ENCODE data around the gene CPXM2. TPM values are rescaled to one million over a fixed set of nuclear protein-coding genes. Genes with fewer than 3 reads are reported as not detected.

Gene CPXM2
- polyA plus RNA-seq, 1 of the 3 experiments (the other 2 are of a cell fraction), result not detected

GRCh38 chr10:123720536-123720935 is 171.1 kb downstream of the CPXM2 start:
- Histone ChIP-seq H3K9ac (no peak overlapping the region), H4K20me1 (ENCODE audit: insufficient read depth) (no peaks in the 10 kb centered on the region), H3K27me3 (ENCODE audit: insufficient read depth) (no peaks in the 10 kb centered on the region), H3K4me1 (ENCODE audit: control insufficient read depth in 1 of 2, insufficient read depth in 2 of 2, low read depth in 1 of 2, low read length in 1 of 2) (no peaks in the 10 kb centered on the region), H3K4me3 (ENCODE audit: low read depth in 2 of 2, low read length in 1 of 2) (no peak overlapping the region), H3K4me2 (no peak overlapping the region), H3K27ac (ENCODE audit: low read depth in 2 of 2, low read length in 1 of 2) (no peak overlapping the region), H3K79me2 (ENCODE audit: insufficient read depth) (no peaks in the 10 kb centered on the region), H2AFZ (ENCODE audit: low read depth) (no peak overlapping the region), H3F3A (replicated peaks; ENCODE audit: insufficient read depth) (no peaks in the 10 kb centered on the region), H3K36me3 (replicated peaks in 1 of 2; ENCODE audit: control insufficient read depth in 1 of 2, insufficient read depth in 2 of 2, low read length in 1 of 2) (no peaks in the 10 kb centered on the region), H3K9me2 (no peaks in the 10 kb centered on the region), H3K9me3 (no peaks in the 10 kb centered on the region)
- WGBS (ENCODE audit: low lambda C conversion rate), result 21% methylated on average over 3 of the region's 3 CpGs
- TF ChIP-seq, protein P1, sequence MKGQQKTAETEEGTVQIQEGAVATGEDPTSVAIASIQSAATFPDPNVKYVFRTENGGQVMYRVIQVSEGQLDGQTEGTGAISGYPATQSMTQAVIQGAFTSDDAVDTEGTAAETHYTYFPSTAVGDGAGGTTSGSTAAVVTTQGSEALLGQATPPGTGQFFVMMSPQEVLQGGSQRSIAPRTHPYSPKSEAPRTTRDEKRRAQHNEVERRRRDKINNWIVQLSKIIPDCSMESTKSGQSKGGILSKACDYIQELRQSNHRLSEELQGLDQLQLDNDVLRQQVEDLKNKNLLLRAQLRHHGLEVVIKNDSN (IDR thresholded peaks at IDR 0.05; ENCODE audit: borderline replicate concordance, low read depth), result no peak
- TF ChIP-seq RXRA (IDR thresholded peaks at IDR 0.05; ENCODE audit: borderline replicate concordance, low read depth) (no peak), RFX5 (IDR thresholded peaks at IDR 0.05; ENCODE audit: low read length) (no peak), GATA2 (CRISPR knock-in tag; IDR thresholded peaks at IDR 0.05) (no peak), IRF3 (IDR thresholded peaks at IDR 0.05; ENCODE audit: low read depth, low read length) (no peak), JUND (IDR thresholded peaks at IDR 0.05) (no peak), MXI1 (IDR thresholded peaks at IDR 0.05; ENCODE audit: low read depth, low read length) (no peak), CTCF (IDR thresholded peaks at IDR 0.05) (no peak), EZH2phosphoT487 (IDR thresholded peaks at IDR 0.05; ENCODE audit: borderline replicate concordance, low read depth) (no peak), FOXM1 (IDR thresholded peaks at IDR 0.05; ENCODE audit: low read depth) (no peak), NRF1 (IDR thresholded peaks at IDR 0.05; ENCODE audit: low read depth, low read length) (no peak)
- TF ChIP-seq, protein P2, sequence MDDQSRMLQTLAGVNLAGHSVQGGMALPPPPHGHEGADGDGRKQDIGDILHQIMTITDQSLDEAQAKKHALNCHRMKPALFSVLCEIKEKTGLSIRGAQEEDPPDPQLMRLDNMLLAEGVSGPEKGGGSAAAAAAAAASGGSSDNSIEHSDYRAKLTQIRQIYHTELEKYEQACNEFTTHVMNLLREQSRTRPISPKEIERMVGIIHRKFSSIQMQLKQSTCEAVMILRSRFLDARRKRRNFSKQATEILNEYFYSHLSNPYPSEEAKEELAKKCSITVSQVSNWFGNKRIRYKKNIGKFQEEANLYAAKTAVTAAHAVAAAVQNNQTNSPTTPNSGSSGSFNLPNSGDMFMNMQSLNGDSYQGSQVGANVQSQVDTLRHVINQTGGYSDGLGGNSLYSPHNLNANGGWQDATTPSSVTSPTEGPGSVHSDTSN (IDR thresholded peaks at IDR 0.05), result no peak
- TF ChIP-seq, protein P3, sequence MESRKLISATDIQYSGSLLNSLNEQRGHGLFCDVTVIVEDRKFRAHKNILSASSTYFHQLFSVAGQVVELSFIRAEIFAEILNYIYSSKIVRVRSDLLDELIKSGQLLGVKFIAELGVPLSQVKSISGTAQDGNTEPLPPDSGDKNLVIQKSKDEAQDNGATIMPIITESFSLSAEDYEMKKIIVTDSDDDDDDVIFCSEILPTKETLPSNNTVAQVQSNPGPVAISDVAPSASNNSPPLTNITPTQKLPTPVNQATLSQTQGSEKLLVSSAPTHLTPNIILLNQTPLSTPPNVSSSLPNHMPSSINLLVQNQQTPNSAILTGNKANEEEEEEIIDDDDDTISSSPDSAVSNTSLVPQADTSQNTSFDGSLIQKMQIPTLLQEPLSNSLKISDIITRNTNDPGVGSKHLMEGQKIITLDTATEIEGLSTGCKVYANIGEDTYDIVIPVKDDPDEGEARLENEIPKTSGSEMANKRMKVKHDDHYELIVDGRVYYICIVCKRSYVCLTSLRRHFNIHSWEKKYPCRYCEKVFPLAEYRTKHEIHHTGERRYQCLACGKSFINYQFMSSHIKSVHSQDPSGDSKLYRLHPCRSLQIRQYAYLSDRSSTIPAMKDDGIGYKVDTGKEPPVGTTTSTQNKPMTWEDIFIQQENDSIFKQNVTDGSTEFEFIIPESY (IDR thresholded peaks at IDR 0.05; ENCODE audit: borderline replicate concordance, low read depth), result no peak
- no peak for DNase-seq
- ChIA-PET POLR2A (no interaction called here), CTCF (no interaction called here)

Data from SK-N-SH (cell line).